ENCODE data around the gene HMGXB4.
A peak's percentile ranks its signal among the peaks of the same experiment; 100 is the strongest.

HMGXB4 gene

GRCh38 chr22:35257321-35258190 is at the start of gene HMGXB4:
HMGXB4 (plus strand) TSS chr22:35257493; CDS start chr22:35262391, 4,898 bp downstream.
- Histone ChIP-seq H3K27me3 (ENCODE audit: low read depth, low read length) (no peaks in the 10 kb centered on the region), H3K9me3 (ENCODE audit: control insufficient read depth in 1 of 2, low read length in 2 of 2) (no peaks in the 10 kb centered on the region), H3K27ac (ENCODE audit: low read length) (peak within 1 kb of the TSS; percentile 61), H3K36me3 (ENCODE audit: control insufficient read depth in 1 of 2, insufficient read depth in 2 of 2, low read length in 2 of 2) (peaks cover 5% of the 10 kb centered on the region in 2 donors), H3K4me1 (ENCODE audit: control insufficient read depth in 1 of 2, insufficient read depth in 2 of 2, low read length in 2 of 2) (peaks cover 5 to 10% of the 10 kb centered on the region in 2 donors), H3K4me3 (ENCODE audit: low read depth in 1 of 2, low read length in 2 of 2) (peak within 1 kb of the TSS; percentile 69 to 86)

- Histone ChIP-seq H3K4me3 (ENCODE audit: low read depth in 1 of 2, low read length in 2 of 2) (no peak overlapping the region), H3K27ac (ENCODE audit: low read length) (no peak overlapping the region), H3K4me1 (ENCODE audit: control insufficient read depth in 1 of 2, insufficient read depth in 2 of 2, low read length in 2 of 2) (no peaks in the 10 kb centered on the region), H3K9me3 (ENCODE audit: control insufficient read depth in 1 of 2, low read length in 2 of 2) (no peaks in the 10 kb centered on the region), H3K36me3 (ENCODE audit: control insufficient read depth in 1 of 2, insufficient read depth in 2 of 2, low read length in 2 of 2) (no peaks in the 10 kb centered on the region), H3K27me3 (ENCODE audit: low read depth, low read length) (no peaks in the 10 kb centered on the region)
These were observed 49.3 kb upstream of the HMGXB4 start for GRCh38 chr22:35208003-35208402.

GRCh38 chr22:35209203-35209602 is 48.1 kb upstream of the HMGXB4 start:
- no peak overlapping the region for H3K27ac ChIP-seq (ENCODE audit: low read length)
- no peaks in the 10 kb centered on the region for H3K9me3 ChIP-seq (ENCODE audit: control insufficient read depth in 1 of 2, low read length in 2 of 2)
- H3K36me3 ChIP-seq (ENCODE audit: control insufficient read depth in 1 of 2, insufficient read depth in 2 of 2, low read length in 2 of 2), result no peaks in the 10 kb centered on the region
- no peaks in the 10 kb centered on the region for H3K27me3 ChIP-seq (ENCODE audit: low read depth, low read length)
- H3K4me3 ChIP-seq (ENCODE audit: low read depth in 1 of 2, low read length in 2 of 2), result no peak overlapping the region
- H3K4me1 ChIP-seq (ENCODE audit: control insufficient read depth in 1 of 2, insufficient read depth in 2 of 2, low read length in 2 of 2), result no peaks in the 10 kb centered on the region

GRCh38 chr22:35212009-35212408 is 45.3 kb upstream of the HMGXB4 start:
- H3K36me3 ChIP-seq (ENCODE audit: control insufficient read depth in 1 of 2, insufficient read depth in 2 of 2, low read length in 2 of 2), result no peaks in the 10 kb centered on the region

GRCh38 chr22:35212996-35213395 is 44.3 kb upstream of the HMGXB4 start:
- no peaks in the 10 kb centered on the region for H3K27me3 ChIP-seq (ENCODE audit: low read depth, low read length)
- peaks cover 0 to 3% of the 10 kb centered on the region in 2 donors for H3K9me3 ChIP-seq (ENCODE audit: control insufficient read depth in 1 of 2, low read length in 2 of 2)
- no peaks in the 10 kb centered on the region for H3K36me3 ChIP-seq (ENCODE audit: control insufficient read depth in 1 of 2, insufficient read depth in 2 of 2, low read length in 2 of 2)
- no peak overlapping the region for H3K4me3 ChIP-seq (ENCODE audit: low read depth in 1 of 2, low read length in 2 of 2)
- H3K27ac ChIP-seq (ENCODE audit: low read length), result no peak overlapping the region
- H3K4me1 ChIP-seq (ENCODE audit: control insufficient read depth in 1 of 2, insufficient read depth in 2 of 2, low read length in 2 of 2), result no peaks in the 10 kb centered on the region

More at GRCh38 chr22:35212009-35212408, 45.3 kb upstream of the HMGXB4 start:
- H3K4me1 ChIP-seq (ENCODE audit: control insufficient read depth in 1 of 2, insufficient read depth in 2 of 2, low read length in 2 of 2), result no peaks in the 10 kb centered on the region
- no peaks in the 10 kb centered on the region for H3K9me3 ChIP-seq (ENCODE audit: control insufficient read depth in 1 of 2, low read length in 2 of 2)
- H3K27me3 ChIP-seq (ENCODE audit: low read depth, low read length), result no peaks in the 10 kb centered on the region
- H3K4me3 ChIP-seq (ENCODE audit: low read depth in 1 of 2, low read length in 2 of 2), result no peak overlapping the region
- H3K27ac ChIP-seq (ENCODE audit: low read length), result no peak overlapping the region

GRCh38 chr22:35214968-35215367 is 42.3 kb upstream of the HMGXB4 start:
- Histone ChIP-seq H3K36me3 (ENCODE audit: control insufficient read depth in 1 of 2, insufficient read depth in 2 of 2, low read length in 2 of 2) (no peaks in the 10 kb centered on the region), H3K27me3 (ENCODE audit: low read depth, low read length) (no peaks in the 10 kb centered on the region), H3K4me1 (ENCODE audit: control insufficient read depth in 1 of 2, insufficient read depth in 2 of 2, low read length in 2 of 2) (no peaks in the 10 kb centered on the region), H3K27ac (ENCODE audit: low read length) (no peak overlapping the region), H3K9me3 (ENCODE audit: control insufficient read depth in 1 of 2, low read length in 2 of 2) (peaks cover 0 to 4% of the 10 kb centered on the region in 2 donors), H3K4me3 (ENCODE audit: low read depth in 1 of 2, low read length in 2 of 2) (no peak overlapping the region)

GRCh38 chr22:35215993-35216392 is 41.3 kb upstream of the HMGXB4 start:
- no peak overlapping the region for H3K4me3 ChIP-seq (ENCODE audit: low read depth in 1 of 2, low read length in 2 of 2)
- H3K9me3 ChIP-seq (ENCODE audit: control insufficient read depth in 1 of 2, low read length in 2 of 2), result peaks cover 0 to 4% of the 10 kb centered on the region in 2 donors
- no peaks in the 10 kb centered on the region for H3K36me3 ChIP-seq (ENCODE audit: control insufficient read depth in 1 of 2, insufficient read depth in 2 of 2, low read length in 2 of 2)
- no peak overlapping the region for H3K27ac ChIP-seq (ENCODE audit: low read length)
- H3K27me3 ChIP-seq (ENCODE audit: low read depth, low read length), result no peaks in the 10 kb centered on the region
- no peaks in the 10 kb centered on the region for H3K4me1 ChIP-seq (ENCODE audit: control insufficient read depth in 1 of 2, insufficient read depth in 2 of 2, low read length in 2 of 2)

- Histone ChIP-seq H3K4me1 (ENCODE audit: control insufficient read depth in 1 of 2, insufficient read depth in 2 of 2, low read length in 2 of 2) (no peaks in the 10 kb centered on the region), H3K4me3 (ENCODE audit: low read depth in 1 of 2, low read length in 2 of 2) (no peak overlapping the region), H3K36me3 (ENCODE audit: control insufficient read depth in 1 of 2, insufficient read depth in 2 of 2, low read length in 2 of 2) (no peaks in the 10 kb centered on the region), H3K27me3 (ENCODE audit: low read depth, low read length) (no peaks in the 10 kb centered on the region), H3K9me3 (ENCODE audit: control insufficient read depth in 1 of 2, low read length in 2 of 2) (peaks cover 0 to 4% of the 10 kb centered on the region in 2 donors), H3K27ac (ENCODE audit: low read length) (no peak overlapping the region)
These were observed 39.8 kb upstream of the HMGXB4 start for GRCh38 chr22:35217527-35217926.

- H3K4me3 ChIP-seq (ENCODE audit: low read depth in 1 of 2, low read length in 2 of 2), result no peak overlapping the region
- H3K9me3 ChIP-seq (ENCODE audit: control insufficient read depth in 1 of 2, low read length in 2 of 2), result peaks cover 0 to 4% of the 10 kb centered on the region in 2 donors
- no peaks in the 10 kb centered on the region for H3K4me1 ChIP-seq (ENCODE audit: control insufficient read depth in 1 of 2, insufficient read depth in 2 of 2, low read length in 2 of 2)
- no peaks in the 10 kb centered on the region for H3K36me3 ChIP-seq (ENCODE audit: control insufficient read depth in 1 of 2, insufficient read depth in 2 of 2, low read length in 2 of 2)
- no peak overlapping the region for H3K27ac ChIP-seq (ENCODE audit: low read length)
- no peaks in the 10 kb centered on the region for H3K27me3 ChIP-seq (ENCODE audit: low read depth, low read length)
These were observed 39.2 kb upstream of the HMGXB4 start for GRCh38 chr22:35218079-35218478.

GRCh38 chr22:35219012-35219411 is 38.3 kb upstream of the HMGXB4 start:
- H3K9me3 ChIP-seq (ENCODE audit: control insufficient read depth in 1 of 2, low read length in 2 of 2), result peaks cover 0 to 4% of the 10 kb centered on the region in 2 donors
- no peaks in the 10 kb centered on the region for H3K4me1 ChIP-seq (ENCODE audit: control insufficient read depth in 1 of 2, insufficient read depth in 2 of 2, low read length in 2 of 2)
- no peaks in the 10 kb centered on the region for H3K27me3 ChIP-seq (ENCODE audit: low read depth, low read length)
- H3K4me3 ChIP-seq (ENCODE audit: low read depth in 1 of 2, low read length in 2 of 2), result no peak overlapping the region
- no peak overlapping the region for H3K27ac ChIP-seq (ENCODE audit: low read length)
- H3K36me3 ChIP-seq (ENCODE audit: control insufficient read depth in 1 of 2, insufficient read depth in 2 of 2, low read length in 2 of 2), result no peaks in the 10 kb centered on the region

GRCh38 chr22:35220221-35220620 is 37.1 kb upstream of the HMGXB4 start:
- Histone ChIP-seq H3K9me3 (ENCODE audit: control insufficient read depth in 1 of 2, low read length in 2 of 2) (peaks cover 0 to 4% of the 10 kb centered on the region in 2 donors), H3K36me3 (ENCODE audit: control insufficient read depth in 1 of 2, insufficient read depth in 2 of 2, low read length in 2 of 2) (no peaks in the 10 kb centered on the region), H3K4me1 (ENCODE audit: control insufficient read depth in 1 of 2, insufficient read depth in 2 of 2, low read length in 2 of 2) (no peaks in the 10 kb centered on the region), H3K27me3 (ENCODE audit: low read depth, low read length) (no peaks in the 10 kb centered on the region), H3K27ac (ENCODE audit: low read length) (no peak overlapping the region), H3K4me3 (ENCODE audit: low read depth in 1 of 2, low read length in 2 of 2) (no peak overlapping the region)

Measured in muscle layer of duodenum (tissue), 2 donors.